Endothelial cell of umbilical vein (primary cell): ENCODE measurements around the gene APRT. TPM values are rescaled to one million over a fixed set of nuclear protein-coding genes. Genes with fewer than 3 reads are reported as not detected.
"Not testable (repeated sequence)": the region's sequence is repeated elsewhere in the genome, so short reads cannot be mapped to it uniquely, and the experiment has no call there.

Experiments
- BruUV-seq: library from RNA; stranded (reverse); fragments of 400-500 nt; replicated peaks from 2 replicates; lab custom pipeline; 2021; lab: Mats Ljungman, UMichigan
- CTCF ChIA-PET: fragments of 300-600, 350-600 bp; sonication (Branson Sonifier 250); formaldehyde crosslinking; loops from one replicate; lab custom pipeline; 2021; ENCODE audit warnings: antibody characterized with exemption, inconsistent platforms; lab: Charles Lee
- POLR2A ChIA-PET: fragments of 300-600, 350-600 bp; sonication (Branson Sonifier 250); formaldehyde crosslinking; loops from one replicate; lab custom pipeline; 2021; ENCODE audit warnings: antibody characterized with exemption, inconsistent platforms; lab: Charles Lee
- DNase-seq: peaks from one replicate; pipeline ENCODE4 v3.0.0-alpha.2; 2011; ENCODE audit warnings: low read depth, low spot score
- FAIRE-seq: peaks from 2 replicates; lab custom pipeline; 2011; peaks lifted over from hg19 to GRCh38; lab: Jason Lieb, UNC
- H2AFZ ChIP-seq: 2 replicates; pipeline ENCODE4 v1.6.0; 2012; ENCODE audit warnings: low read depth, low read length, control low read depth, inconsistent platforms
- H3K27ac ChIP-seq: 2 replicates; pipeline ENCODE4 v1.5.1; 2011; ENCODE audit warnings: low read depth, mild to moderate bottlenecking, control low read depth, low read length, moderate library complexity; ENCODE audit not compliant: insufficient read depth
- H3K27me3 ChIP-seq, 2 experiments: 2 replicates each; pipeline versions ENCODE4 v1.6.0 to v1.6.1; 2011; ENCODE audit warnings: low read length in 2 of 2, mixed read lengths in 1 of 2; ENCODE audit not compliant: control insufficient read depth in 2 of 2, insufficient read depth in 2 of 2
- H3K36me3 ChIP-seq, 2 experiments: 2 replicates in 1 of 2; 3 replicates in 1 of 2; pipeline ENCODE4 v1.5.1; 2011; ENCODE audit warnings: low read length in 2 of 2, mild to moderate bottlenecking in 1 of 2, moderate library complexity in 1 of 2; ENCODE audit not compliant: control insufficient read depth in 2 of 2, insufficient read depth in 2 of 2; ENCODE audit errors: extremely low read depth in 1 of 2
- H3K4me1 ChIP-seq: 3 replicates; pipeline ENCODE4 v1.5.1; 2011; ENCODE audit warnings: mild to moderate bottlenecking, low read length; ENCODE audit not compliant: control insufficient read depth, insufficient read depth; ENCODE audit errors: extremely low read depth
- H3K4me2 ChIP-seq: 2 replicates; pipeline ENCODE4 v1.6.1; 2011; ENCODE audit warnings: low read length, control low read depth, mixed read lengths; ENCODE audit not compliant: insufficient read depth
- H3K4me3 ChIP-seq, 3 experiments: fragments of 200-600 bp in 1 of 3; sonication (generic), shearing (Covaris generic) in 1 of 3; replicated peaks in 1 of 3; 2 replicates each; pipeline ENCODE4 v1.5.1; 2011 to 2016; ENCODE audit warnings: control low read depth in 3 of 3, low read length in 3 of 3, mild to moderate bottlenecking in 2 of 3, inconsistent platforms in 1 of 3, low read depth in 1 of 3, moderate library complexity in 1 of 3; ENCODE audit not compliant: insufficient read depth in 1 of 3
- H3K79me2 ChIP-seq: 2 replicates; pipeline ENCODE4 v1.6.0; 2012; ENCODE audit warnings: low read length, inconsistent platforms; ENCODE audit not compliant: control insufficient read depth, insufficient read depth
- H3K9ac ChIP-seq: replicated peaks from 2 replicates; pipeline ENCODE3; 2011; ENCODE audit warnings: low read length, control low read depth; ENCODE audit not compliant: insufficient read depth; ENCODE audit errors: extremely low read depth
- H3K9me1 ChIP-seq: replicated peaks from 3 replicates; pipeline ENCODE4 v1.6.0; 2011; ENCODE audit warnings: mild to moderate bottlenecking, low read length; ENCODE audit not compliant: control insufficient read depth, insufficient read depth; ENCODE audit errors: extremely low read depth
- H3K9me3 ChIP-seq: replicated peaks from 2 replicates; pipeline ENCODE4 v1.5.1; 2012; ENCODE audit warnings: low read length, inconsistent platforms; ENCODE audit not compliant: control insufficient read depth, insufficient read depth
- H4K20me1 ChIP-seq: replicated peaks from 2 replicates; pipeline ENCODE3; 2011; ENCODE audit warnings: mild to moderate bottlenecking, low read length; ENCODE audit not compliant: control insufficient read depth, insufficient read depth; ENCODE audit errors: extremely low read depth
- EZH2 ChIP-seq: IDR thresholded peaks from 2 replicates; pipeline ENCODE4 v1.6.1; 2012; ENCODE audit warnings: borderline replicate concordance, low read depth, mild to moderate bottlenecking, moderate library complexity, low read length, inconsistent platforms; ENCODE audit not compliant: severe bottlenecking
- FOS ChIP-seq: IDR thresholded peaks from 2 replicates; pipeline ENCODE4 v1.6.1; 2011; ENCODE audit warnings: mild to moderate bottlenecking, low read length, moderate library complexity, borderline replicate concordance; ENCODE audit not compliant: insufficient read depth
- GATA2 ChIP-seq: IDR thresholded peaks from 2 replicates; pipeline ENCODE4 v1.7.0; 2011; ENCODE audit warnings: low read depth, mild to moderate bottlenecking, moderate library complexity, mixed read lengths, low read length; ENCODE audit not compliant: insufficient read length, insufficient read depth
- JUN ChIP-seq: IDR thresholded peaks from 2 replicates; pipeline ENCODE4 v1.6.1; 2011; ENCODE audit warnings: borderline replicate concordance, low read depth; ENCODE audit not compliant: insufficient read length, insufficient read depth
- MAX ChIP-seq: IDR thresholded peaks from 2 replicates; pipeline ENCODE4 v1.6.1; 2011; ENCODE audit not compliant: insufficient read depth, insufficient read length
- MYC ChIP-seq: IDR thresholded peaks from one replicate; pipeline ENCODE4 v1.6.1; 2011; ENCODE audit warnings: mild to moderate bottlenecking, low read depth, low read length
- POLR2A ChIP-seq: IDR thresholded peaks from 2 replicates; pipeline ENCODE4 v1.6.1; 2012; ENCODE audit warnings: low read depth, mild to moderate bottlenecking, control low read depth, low read length
- POLR2AphosphoS5 ChIP-seq: IDR thresholded peaks from 2 replicates; pipeline ENCODE4 v1.6.1; 2012; ENCODE audit warnings: low read depth, mild to moderate bottlenecking, control low read depth, low read length, moderate library complexity; ENCODE audit not compliant: insufficient read depth
- dilution Hi-C: fragments of 300-500 bp; cut with MboI; formaldehyde crosslinking; loops from one replicate; pipeline ENCODE4 v1.15.0; 2019; ENCODE audit warnings: low sequenced_read_pairs; ENCODE audit not compliant: extremely low pct_ligation_motif_present
- intact Hi-C: fragments of 100-400 bp; cut with micrococcal nuclease; formaldehyde crosslinking; loops from one replicate; pipeline ENCODE4 v1.10.0; 2022
- polyA plus RNA-seq, 4 experiments: library from polyadenylated mRNA; depleted of rRNA in 3 of 4; stranded (reverse) in 3 of 4; unstranded in 1 of 4; fragments of >200 nt; gene quantifications; 2 replicates each; pipeline versions ENCODE4 v1.2.1 to v1.2.3, GENCODE V29; 2011 to 2012; ENCODE audit warnings: missing spikeins in 1 of 4
- total RNA-seq: library from RNA; stranded (reverse); gene quantifications from 2 replicates; pipeline ENCODE4 v1.2.3, GENCODE V29; 2021
- TF ChIP-seq, protein P1 (sequence below), 2 donors: IDR thresholded peaks; 1 replicate in 1 of 2; 2 replicates in 1 of 2; pipeline ENCODE4 v1.5.1; 2011; ENCODE audit warnings: low read length in 2 of 2, mild to moderate bottlenecking in 2 of 2, moderate library complexity in 2 of 2, control low read depth in 1 of 2, inconsistent platforms in 1 of 2, low read depth in 1 of 2; ENCODE audit not compliant: insufficient read depth in 1 of 2; ENCODE audit errors: extremely low read depth in 1 of 2

Gene APRT
- total and polyA plus RNA-seq, 2 donors (not counting 3 experiments of a cell fraction or from before 2014, with no cell fraction given), result 143 to 152 TPM

GRCh38 chr16:88824256-88825077, 12.7 kb upstream of the APRT start:
- BruUV-seq, result no TSS peak
- no peak overlapping the region for H3K9ac ChIP-seq
- POLR2A ChIA-PET, result no interaction called here

GRCh38 chr16:88823646-88824045, 11.9 kb upstream of the APRT start:
- H3K9me1 ChIP-seq, H3K4me1 ChIP-seq, DNase-seq, CTCF ChIA-PET, H3K4me2 ChIP-seq, dilution Hi-C loops, H3K27ac ChIP-seq, H3K4me3 ChIP-seq, H3K36me3 ChIP-seq, POLR2A ChIA-PET, H3K79me2 ChIP-seq, H4K20me1 ChIP-seq, H3K27me3 ChIP-seq, H3K9ac ChIP-seq, BruUV-seq, H2AFZ ChIP-seq, H3K9me3 ChIP-seq, FAIRE-seq: not testable (repeated sequence)
- intact Hi-C loops, result loop anchor here (2.0 kb wide), 1 partner anchor 21 kb away; no protein-coding TSS in a partner anchor

More at GRCh38 chr16:88824256-88825077, 12.7 kb upstream of the APRT start:
- Histone ChIP-seq H3K36me3 (peaks cover 0 to 3% of the 10 kb centered on the region in 2 experiments), H3K4me3 (no peak overlapping the region), H3K27me3 (no peaks in the 10 kb centered on the region), H3K27ac (no peak overlapping the region), H2AFZ (no peak overlapping the region), H3K79me2 (no peaks in the 10 kb centered on the region), H3K9me3 (no peaks in the 10 kb centered on the region), H3K4me1 (no peaks in the 10 kb centered on the region), H3K4me2 (no peak overlapping the region), H3K9me1 (no peaks in the 10 kb centered on the region), H4K20me1 (no peaks in the 10 kb centered on the region)
- no peak for FAIRE-seq
- CTCF ChIA-PET, result no interaction called here
- dilution Hi-C loops, result no loop called here
- no peak for TF ChIP-seq EZH2
- TF ChIP-seq MAX, result no peak
- no peak for TF ChIP-seq JUN
- no peak for TF ChIP-seq MYC
- TF ChIP-seq POLR2AphosphoS5, result no peak
- no peak for TF ChIP-seq POLR2A
- no peak for TF ChIP-seq FOS
- TF ChIP-seq, protein P1, sequence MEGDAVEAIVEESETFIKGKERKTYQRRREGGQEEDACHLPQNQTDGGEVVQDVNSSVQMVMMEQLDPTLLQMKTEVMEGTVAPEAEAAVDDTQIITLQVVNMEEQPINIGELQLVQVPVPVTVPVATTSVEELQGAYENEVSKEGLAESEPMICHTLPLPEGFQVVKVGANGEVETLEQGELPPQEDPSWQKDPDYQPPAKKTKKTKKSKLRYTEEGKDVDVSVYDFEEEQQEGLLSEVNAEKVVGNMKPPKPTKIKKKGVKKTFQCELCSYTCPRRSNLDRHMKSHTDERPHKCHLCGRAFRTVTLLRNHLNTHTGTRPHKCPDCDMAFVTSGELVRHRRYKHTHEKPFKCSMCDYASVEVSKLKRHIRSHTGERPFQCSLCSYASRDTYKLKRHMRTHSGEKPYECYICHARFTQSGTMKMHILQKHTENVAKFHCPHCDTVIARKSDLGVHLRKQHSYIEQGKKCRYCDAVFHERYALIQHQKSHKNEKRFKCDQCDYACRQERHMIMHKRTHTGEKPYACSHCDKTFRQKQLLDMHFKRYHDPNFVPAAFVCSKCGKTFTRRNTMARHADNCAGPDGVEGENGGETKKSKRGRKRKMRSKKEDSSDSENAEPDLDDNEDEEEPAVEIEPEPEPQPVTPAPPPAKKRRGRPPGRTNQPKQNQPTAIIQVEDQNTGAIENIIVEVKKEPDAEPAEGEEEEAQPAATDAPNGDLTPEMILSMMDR (IDR thresholded peaks at IDR 0.05; ENCODE audit: extremely low read depth in 1 of 2, insufficient read depth in 1 of 2, low read depth in 1 of 2, low read length in 2 of 2), result no peak
- no peak for TF ChIP-seq GATA2
- intact Hi-C loops, result loop anchor here (2.0 kb wide), 1 partner anchor 20 kb away; no protein-coding TSS in a partner anchor
- DNase-seq, result no peak
